Measurements from ENCODE around the gene EML3. TPM values are rescaled to one million over a fixed set of nuclear protein-coding genes. Genes with fewer than 3 reads are reported as not detected.
A peak's percentile ranks its signal among the peaks of the same experiment; 100 is the strongest.

Gene EML3
- total RNA-seq, 4 donors from 2014 or later = 39.5 to 61.0 (median 42.9) TPM

- peak within 1 kb of the TSS; percentile 70 for H3K4me3 ChIP-seq (ENCODE audit: low read depth, poor library complexity, severe bottlenecking)
- intact Hi-C loops (cut with DNase I; ENCODE audit: low total_unique reads) = no loop called here
- TF ChIP-seq POLR2A (IDR thresholded peaks at IDR 0.05) (peak in 1 of 2 donors; percentile 43), CTCF (IDR thresholded peaks at IDR 0.05) (no peak)
- 0 to 1% methylated on average over 63 to 73 of the region's 73 CpGs for WGBS, 2 donors
- peak; percentile 100 for DNase-seq (ENCODE audit: low spot score in 2 of 2)
Observed at GRCh38 chr11:62645946-62646824, 33.6 kb upstream of the EML3 start, which contains the start of gene GANAB. Gene GANAB (minus strand): TSS chr11:62646613. CDS start chr11:62646599, 14 bp downstream.

- no peak for DNase-seq (ENCODE audit: low spot score in 2 of 2)
- H3K4me3 ChIP-seq (ENCODE audit: low read depth, poor library complexity, severe bottlenecking) = peak overlapping the region; percentile 70
- WGBS, 2 donors = 12 to 14% methylated on average over 11 of the region's 11 CpGs
- no peak for TF ChIP-seq CTCF (IDR thresholded peaks at IDR 0.05)
- no peak for TF ChIP-seq POLR2A (IDR thresholded peaks at IDR 0.05)
- intact Hi-C loops (cut with DNase I; ENCODE audit: low total_unique reads) = no loop called here
Observed at GRCh38 chr11:62645671-62645945, 33.0 kb upstream of the EML3 start.

GRCh38 chr11:62644220-62644619, 31.6 kb upstream of the EML3 start:
- H3K4me3 ChIP-seq (ENCODE audit: low read depth, poor library complexity, severe bottlenecking) = no peak overlapping the region
- no peak for DNase-seq (ENCODE audit: low spot score in 2 of 2)
- no peak for TF ChIP-seq CTCF (IDR thresholded peaks at IDR 0.05)
- TF ChIP-seq POLR2A (IDR thresholded peaks at IDR 0.05) = no peak
- intact Hi-C loops (cut with DNase I; ENCODE audit: low total_unique reads) = no loop called here
- WGBS, 2 donors = 85 to 88% methylated on average over 8 of the region's 8 CpGs

GRCh38 chr11:62632492-62632891, 19.9 kb upstream of the EML3 start:
- 75 to 86% methylated on average over 6 of the region's 6 CpGs for WGBS, 2 donors
- TF ChIP-seq POLR2A (IDR thresholded peaks at IDR 0.05) (no peak), CTCF (IDR thresholded peaks at IDR 0.05) (no peak)

GRCh38 chr11:62627713-62628112, 15.1 kb upstream of the EML3 start:
- H3K4me3 ChIP-seq (ENCODE audit: low read depth, poor library complexity, severe bottlenecking) = no peak overlapping the region
- 85 to 89% methylated on average over 3 of the region's 3 CpGs for WGBS, 2 donors
- intact Hi-C loops (cut with DNase I; ENCODE audit: low total_unique reads) = no loop called here
- no peak for DNase-seq (ENCODE audit: low spot score in 2 of 2)
- TF ChIP-seq POLR2A (IDR thresholded peaks at IDR 0.05) (no peak), CTCF (IDR thresholded peaks at IDR 0.05) (no peak)

More at GRCh38 chr11:62632492-62632891, 19.9 kb upstream of the EML3 start:
- intact Hi-C loops (cut with DNase I; ENCODE audit: low total_unique reads) = no loop called here
- no peak for DNase-seq (ENCODE audit: low spot score in 2 of 2)
- H3K4me3 ChIP-seq (ENCODE audit: low read depth, poor library complexity, severe bottlenecking) = no peak overlapping the region

Data from lower leg skin (tissue), 4 donors.